Gastrocnemius medialis (tissue), 4 donors: Measurements from ENCODE around the gene FRS2. TPM values are rescaled to one million over a fixed set of nuclear protein-coding genes. Genes with fewer than 3 reads are reported as not detected.

Experiments
- ATAC-seq, 2 donors: fragments of 150-250 bp; one replicate each; pipeline ENCODE4 v1.9.1; 2016
- DNase-seq, 2 donors: peaks; one replicate each; pipeline ENCODE4 v3.0.0-alpha.2; 2019
- H3K27ac ChIP-seq, 4 donors: fragments of 200-600 bp; sonication (generic); 1 replicate in 1 of 4; 2 replicates in 3 of 4; pipeline ENCODE4 v1.5.1; 2016 to 2018; ENCODE audit warnings: mild to moderate bottlenecking in 2 of 4, moderate library complexity in 1 of 4
- H3K27me3 ChIP-seq, 3 donors: fragments of 200-600 bp; sonication (generic) in 2 of 3; 1 replicate in 1 of 3; 2 replicates in 2 of 3; pipeline versions ENCODE4 v1.5.1 to v1.6.0; 2016 to 2019; ENCODE audit warnings: mild to moderate bottlenecking in 1 of 3, moderate library complexity in 1 of 3
- H3K36me3 ChIP-seq, 2 donors: fragments of 200-600 bp; sonication (generic) in 1 of 2; one replicate each; pipeline ENCODE4 v1.5.1; 2017 to 2018
- H3K4me1 ChIP-seq, 2 donors: fragments of 200-600 bp; sonication (generic) in 1 of 2; one replicate each; pipeline ENCODE4 v1.5.1; 2016 to 2017; ENCODE audit warnings: mild to moderate bottlenecking in 2 of 2
- H3K4me3 ChIP-seq, 4 donors: fragments of 200-600 bp; sonication (generic) in 3 of 4; 1 replicate in 1 of 4; 2 replicates in 3 of 4; pipeline ENCODE4 v1.5.1; 2016 to 2019; ENCODE audit warnings: mild to moderate bottlenecking in 2 of 4
- H3K9me3 ChIP-seq, 3 donors: fragments of 200-600 bp; sonication (generic) in 2 of 3; 1 replicate in 1 of 3; 2 replicates in 2 of 3; pipeline ENCODE4 v1.5.1; 2016 to 2019
- CTCF ChIP-seq, 5 experiments: fragments of 450-650 bp in 3 of 5; fragments of 200-600 bp in 2 of 5; sonication (generic) in 2 of 5; IDR thresholded peaks in 4 of 5; conservative IDR thresholded peaks in 1 of 5; 1 replicate in 4 of 5; 2 replicates in 1 of 5; pipeline ENCODE4 v1.5.1; 2016 to 2019; ENCODE audit warnings: antibody characterized with exemption in 5 of 5, mild to moderate bottlenecking in 3 of 5, moderate library complexity in 3 of 5
- POLR2A ChIP-seq, 2 donors: fragments of 450-650 bp; IDR thresholded peaks; one replicate each; pipeline ENCODE4 v1.6.1; 2017; ENCODE audit warnings: antibody characterized with exemption in 2 of 2, mild to moderate bottlenecking in 2 of 2, moderate library complexity in 2 of 2
- in situ Hi-C, 4 donors: fragments of 200-750 bp; cut with MboI; loops; one replicate each; pipeline versions ENCODE4 v1.15.0 to v1.8.0; 2017; ENCODE audit warnings: low sequenced_read_pairs in 4 of 4
- intact Hi-C: fragments of 100-400 bp; cut with DNase I; formaldehyde crosslinking; loops from one replicate; pipeline ENCODE4 v1.15.1; 2023; ENCODE audit warnings: low total_unique reads
- total RNA-seq, 4 donors: library from RNA; depleted of rRNA; stranded (reverse); fragments of >200 nt; gene quantifications; one replicate each; pipeline versions ENCODE4 v1.1.0 to v1.2.3, GENCODE V29; 2016

Gene FRS2
- total RNA-seq, 4 donors from 2014 or later = 21.0 to 32.1 (median 21.3) TPM

- Histone ChIP-seq H3K27ac (no peak overlapping the region), H3K27me3 (no peaks in the 10 kb centered on the region), H3K36me3 (no peaks in the 10 kb centered on the region), H3K9me3 (no peaks in the 10 kb centered on the region), H3K4me1 (peaks cover 0 to 19% of the 10 kb centered on the region in 2 donors), H3K4me3 (no peak overlapping the region)
- no peak for DNase-seq
- TF ChIP-seq CTCF (IDR thresholded peaks at IDR 0.05 in 4 of 5, conservative IDR thresholded peaks at IDR 0.05 in 1 of 5) = no peak
- TF ChIP-seq POLR2A (IDR thresholded peaks at IDR 0.05) = no peak
- in situ Hi-C loops = no loop called here
- ATAC-seq = no peak
- intact Hi-C loops = no loop called here
Observed at GRCh38 chr12:69523433-69524330, 53.5 kb downstream of the FRS2 start.

- Histone ChIP-seq H3K4me1 (peaks cover 0 to 20% of the 10 kb centered on the region in 2 donors), H3K36me3 (no peaks in the 10 kb centered on the region), H3K4me3 (no peak overlapping the region), H3K9me3 (no peaks in the 10 kb centered on the region), H3K27me3 (no peaks in the 10 kb centered on the region), H3K27ac (no peak overlapping the region)
- in situ Hi-C loops = no loop called here
- TF ChIP-seq POLR2A (IDR thresholded peaks at IDR 0.05) = no peak
- TF ChIP-seq CTCF (IDR thresholded peaks at IDR 0.05 in 4 of 5, conservative IDR thresholded peaks at IDR 0.05 in 1 of 5) = no peak
- ATAC-seq (no peak), DNase-seq (no peak)
- intact Hi-C loops = no loop called here
Observed at GRCh38 chr12:69524331-69524630, 54.1 kb downstream of the FRS2 start.

GRCh38 chr12:69524755-69525469, 54.7 kb downstream of the FRS2 start:
- ATAC-seq = no peak

GRCh38 chr12:69527506-69528272, 57.5 kb downstream of the FRS2 start:
- ATAC-seq = no peak
- no peak overlapping the region for H3K27ac ChIP-seq
- intact Hi-C loops = no loop called here

More at GRCh38 chr12:69524755-69525469, 54.7 kb downstream of the FRS2 start:
- in situ Hi-C loops = no loop called here
- no peaks in the 10 kb centered on the region for H3K36me3 ChIP-seq
- intact Hi-C loops = no loop called here
- TF ChIP-seq CTCF (IDR thresholded peaks at IDR 0.05 in 4 of 5, conservative IDR thresholded peaks at IDR 0.05 in 1 of 5) = no peak
- no peak for TF ChIP-seq POLR2A (IDR thresholded peaks at IDR 0.05)
- no peak overlapping the region for H3K27ac ChIP-seq
- H3K9me3 ChIP-seq = no peaks in the 10 kb centered on the region
- DNase-seq = no peak
- peaks cover 0 to 20% of the 10 kb centered on the region in 2 donors for H3K4me1 ChIP-seq
- no peaks in the 10 kb centered on the region for H3K27me3 ChIP-seq
- H3K4me3 ChIP-seq = no peak overlapping the region

More at GRCh38 chr12:69527506-69528272, 57.5 kb downstream of the FRS2 start:
- Histone ChIP-seq H3K4me3 (no peak overlapping the region), H3K9me3 (no peaks in the 10 kb centered on the region), H3K36me3 (no peaks in the 10 kb centered on the region), H3K27me3 (no peaks in the 10 kb centered on the region), H3K4me1 (peaks cover 0 to 15% of the 10 kb centered on the region in 2 donors)
- TF ChIP-seq POLR2A (IDR thresholded peaks at IDR 0.05) (no peak), CTCF (IDR thresholded peaks at IDR 0.05 in 4 of 5, conservative IDR thresholded peaks at IDR 0.05 in 1 of 5) (no peak)
- in situ Hi-C loops = no loop called here
- DNase-seq = no peak
